HPDE6-E6E7 (cell line): ENCODE measurements around the gene CD22.

Source experiments
- DNase-seq: peaks from one replicate; pipeline ENCODE4 v3.0.0; 2011; ENCODE audit warnings: missing footprints; ENCODE audit errors: extremely low spot score

The CD22 gene

GRCh38 chr19:35341006-35341405 lies 12.0 kb downstream of the CD22 start:
- no peak for DNase-seq

DNA sequence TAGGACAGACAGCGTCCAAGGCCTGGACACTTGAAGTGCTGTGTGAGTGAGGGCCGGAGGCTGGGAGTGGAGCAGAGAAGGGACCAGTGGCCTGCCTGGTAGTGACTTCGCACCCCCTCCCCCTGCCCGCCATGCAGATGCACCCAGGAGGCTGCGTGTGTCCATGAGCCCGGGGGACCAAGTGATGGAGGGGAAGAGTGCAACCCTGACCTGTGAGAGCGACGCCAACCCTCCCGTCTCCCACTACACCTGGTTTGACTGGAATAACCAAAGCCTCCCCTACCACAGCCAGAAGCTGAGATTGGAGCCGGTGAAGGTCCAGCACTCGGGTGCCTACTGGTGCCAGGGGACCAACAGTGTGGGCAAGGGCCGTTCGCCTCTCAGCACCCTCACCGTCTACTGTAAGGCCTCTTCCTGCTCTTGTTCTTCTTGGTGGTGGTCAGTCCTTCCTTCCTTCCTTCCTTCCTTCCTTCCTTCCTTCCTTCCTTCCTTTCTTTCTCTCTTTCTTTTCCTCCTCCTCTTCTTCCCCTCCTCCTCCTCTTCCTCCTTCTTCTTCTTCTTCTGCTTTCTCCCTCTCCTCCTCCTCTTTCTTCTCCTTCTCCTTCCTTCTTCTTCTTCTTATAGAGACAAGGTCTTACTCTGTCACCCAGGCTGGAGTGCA lies 12.7 kb downstream of the CD22 start:
- no peak for DNase-seq

GRCh38 chr19:35342430-35342829 lies 13.4 kb downstream of the CD22 start:
- no peak for DNase-seq

DNA sequence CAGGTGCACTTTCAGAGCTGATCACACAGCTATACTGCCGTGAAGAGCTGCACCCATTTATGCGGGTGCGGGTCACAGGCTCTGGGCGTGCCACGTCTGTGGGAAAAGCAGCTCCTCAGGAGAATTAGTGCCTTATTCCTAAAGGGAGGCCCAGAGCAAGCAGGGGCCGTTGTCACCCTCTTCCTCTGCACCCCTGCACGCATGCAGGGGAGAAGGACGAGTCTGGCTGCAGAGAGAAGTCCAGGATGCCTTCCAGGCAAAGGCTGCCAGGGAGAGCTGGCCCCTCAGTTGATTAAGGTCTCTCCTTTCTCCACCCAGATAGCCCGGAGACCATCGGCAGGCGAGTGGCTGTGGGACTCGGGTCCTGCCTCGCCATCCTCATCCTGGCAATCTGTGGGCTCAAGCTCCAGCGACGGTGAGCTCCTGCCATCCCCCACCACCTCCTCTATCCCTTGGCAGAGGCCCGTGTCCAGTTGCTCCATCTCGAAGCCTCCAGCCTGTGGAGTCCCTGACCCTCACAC lies 15.6 kb downstream of the CD22 start:
- DNase-seq = no peak

GRCh38 chr19:35345671-35346111 lies 16.7 kb downstream of the CD22 start:
- DNase-seq = no peak

GRCh38 chr19:35346193-35347052 lies 17.4 kb downstream of the CD22 start:
- no peak for DNase-seq

GRCh38 chr19:35347171-35347929 lies 18.4 kb downstream of the CD22 start, which contains the start of gene FFAR1:
Gene FFAR1, plus strand, starts transcription at chr19:35347902. Its CDS starts 3,650 bp downstream, at chr19:35351552.
- no peak for DNase-seq

- DNase-seq = no peak
Measured at GRCh38 chr19:35347930-35348298, 18.9 kb downstream of the CD22 start.

DNA sequence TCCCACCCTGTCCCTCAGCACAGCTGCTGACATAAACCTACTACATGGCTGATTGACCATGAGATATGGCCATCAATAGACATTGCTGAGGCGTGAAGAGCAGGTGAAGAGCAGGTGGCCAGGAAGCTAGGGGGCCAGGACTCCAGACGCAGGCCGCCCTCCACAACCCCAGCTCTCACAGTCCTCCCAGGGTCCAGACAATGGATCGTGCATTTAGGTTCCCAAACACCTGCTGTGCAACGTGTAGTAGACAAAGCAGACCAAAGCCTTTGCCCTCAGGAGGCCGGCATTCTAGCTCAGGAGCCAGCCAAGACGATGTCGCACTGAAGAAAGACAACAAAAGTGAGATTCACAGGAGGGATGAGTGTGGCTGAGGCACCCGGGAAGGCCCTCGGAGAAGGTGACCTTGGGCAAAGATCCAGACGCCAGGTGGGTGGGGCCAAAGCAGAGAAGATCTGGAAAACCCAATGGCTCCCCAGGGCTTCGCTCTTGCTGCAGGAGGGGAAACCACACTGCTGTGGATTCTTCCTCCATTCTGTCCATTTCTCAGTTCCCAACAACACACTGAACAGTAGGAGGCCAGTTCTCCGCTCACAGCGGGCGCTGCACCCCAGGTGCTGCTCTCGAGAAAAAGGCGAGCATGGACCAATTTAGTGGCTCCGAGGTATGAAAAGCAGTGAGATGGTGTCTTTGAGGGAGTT lies 20.1 kb downstream of the CD22 start:
- no peak for DNase-seq

GRCh38 chr19:35349614-35350521 lies 20.9 kb downstream of the CD22 start:
- DNase-seq = no peak

DNA sequence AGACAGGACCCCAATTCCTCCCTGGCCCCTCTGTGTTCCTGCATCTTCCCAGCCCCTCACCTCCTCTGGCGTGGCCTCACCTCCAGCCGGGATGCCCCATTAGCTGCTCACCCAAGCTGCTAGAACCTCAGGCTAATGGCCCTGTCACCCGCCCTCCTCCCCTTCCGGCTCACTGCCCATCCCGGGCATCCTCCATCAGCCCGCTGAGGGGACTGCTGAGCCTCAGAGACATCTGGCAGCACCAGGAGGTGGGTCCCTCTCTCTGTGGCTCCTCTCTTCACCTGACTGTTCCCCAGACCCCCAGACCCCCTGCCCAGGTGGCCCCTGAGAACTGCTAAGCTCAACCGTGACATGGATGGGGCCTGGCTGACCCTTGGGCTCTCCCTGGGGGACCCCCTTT lies 21.6 kb downstream of the CD22 start:
- DNase-seq = no peak

GRCh38 chr19:35351411-35352176 lies 22.6 kb downstream of the CD22 start:
- no peak for DNase-seq

DNA sequence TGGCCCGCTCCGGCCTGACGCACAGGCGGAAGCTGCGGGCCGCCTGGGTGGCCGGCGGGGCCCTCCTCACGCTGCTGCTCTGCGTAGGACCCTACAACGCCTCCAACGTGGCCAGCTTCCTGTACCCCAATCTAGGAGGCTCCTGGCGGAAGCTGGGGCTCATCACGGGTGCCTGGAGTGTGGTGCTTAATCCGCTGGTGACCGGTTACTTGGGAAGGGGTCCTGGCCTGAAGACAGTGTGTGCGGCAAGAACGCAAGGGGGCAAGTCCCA lies 23.1 kb downstream of the CD22 start:
- DNase-seq = no peak

- peak; percentile 75 for DNase-seq
Measured at GRCh38 chr19:35352448-35353304, 23.7 kb downstream of the CD22 start.

GRCh38 chr19:35353635-35354034 lies 24.6 kb downstream of the CD22 start:
- no peak for DNase-seq

DNA sequence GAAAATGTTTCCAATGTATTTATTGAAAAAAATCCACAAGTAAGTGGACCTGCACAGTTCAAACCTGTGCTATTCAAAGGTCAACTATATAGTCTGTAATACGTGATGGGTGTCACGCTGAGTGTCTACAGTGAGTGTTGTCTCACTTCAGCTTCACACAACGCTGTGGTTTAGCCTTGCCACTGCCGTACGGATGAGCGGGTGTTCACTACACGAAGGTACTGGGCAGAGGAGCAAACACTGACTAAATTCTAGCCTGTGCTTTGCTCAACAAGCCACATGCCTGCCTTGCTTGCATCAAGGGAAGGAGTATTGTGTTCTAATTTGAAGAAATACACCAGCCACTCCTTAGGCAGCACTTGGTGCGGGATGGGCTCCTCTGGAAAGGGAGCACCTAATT lies 25.9 kb downstream of the CD22 start:
- DNase-seq = no peak

DNA sequence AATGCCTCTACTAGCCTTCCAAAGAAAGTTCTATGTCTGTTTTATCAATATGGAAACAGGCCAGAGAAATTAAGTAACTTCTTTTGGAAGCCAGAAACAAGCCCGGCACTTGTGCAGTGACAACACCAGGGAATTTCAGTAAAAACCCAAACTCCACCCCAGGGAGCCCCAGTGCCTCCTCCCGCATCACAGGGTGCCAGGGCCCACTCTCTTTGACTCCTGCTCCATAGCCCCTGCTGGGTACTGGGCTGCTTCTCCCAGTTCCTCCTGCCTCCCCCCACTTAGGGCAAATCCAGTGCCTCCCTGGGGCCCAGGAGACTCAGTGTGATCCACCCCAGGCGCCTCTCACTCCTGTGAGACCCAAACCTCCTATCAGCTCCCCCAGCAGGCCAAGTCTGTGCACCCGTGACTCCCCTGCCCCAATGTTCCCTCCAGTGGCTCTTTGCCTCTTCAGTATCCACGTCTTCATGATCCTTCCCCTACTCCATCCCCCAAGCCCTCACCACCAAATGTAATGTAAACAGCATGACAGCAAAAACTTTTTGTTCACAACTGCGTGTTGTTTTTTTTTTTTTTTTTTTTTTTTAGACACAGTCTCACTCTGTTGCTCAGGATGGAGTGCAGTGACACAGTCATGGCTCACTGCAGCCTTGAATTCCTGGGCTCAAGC lies 26.9 kb downstream of the CD22 start:
- DNase-seq = no peak

DNA sequence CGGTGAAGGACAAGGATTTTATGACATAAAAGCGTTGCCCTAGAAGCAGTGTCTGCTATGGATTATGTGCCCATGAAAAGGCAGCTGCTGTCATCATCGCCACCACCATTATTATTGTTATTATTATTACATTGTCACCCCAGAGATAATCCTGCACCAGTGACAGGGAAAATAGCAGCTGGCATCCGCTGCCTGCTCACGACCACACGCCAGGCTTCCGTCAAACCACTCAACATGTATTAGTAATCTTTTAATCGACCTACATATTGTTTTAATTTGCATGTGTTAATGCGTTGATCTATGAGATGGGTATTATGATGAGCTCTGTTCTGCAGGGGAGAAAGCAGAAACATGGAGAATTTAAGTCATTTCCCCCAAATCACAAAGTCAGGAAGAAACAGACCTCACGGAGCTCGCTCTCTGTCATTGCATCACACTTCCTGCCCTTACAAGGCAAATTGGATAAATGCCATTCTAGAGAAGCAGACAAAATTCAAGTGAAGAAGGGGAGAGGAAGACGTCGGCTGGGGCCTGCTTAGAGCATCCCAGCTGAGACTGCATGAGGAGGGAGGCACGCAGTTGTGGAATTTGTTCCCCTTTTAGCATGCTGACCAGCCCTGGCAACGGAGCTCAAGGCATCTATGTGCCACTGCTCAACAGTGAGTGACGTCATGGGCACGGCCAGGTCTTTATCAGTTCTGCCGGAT lies 29.0 kb downstream of the CD22 start, which contains the start of gene FFAR3:
Gene FFAR3 (plus strand): TSS at position 594 of the 707 bp plus-strand sequence. CDS start 431 bp downstream, outside the sequence.
- no peak for DNase-seq
